HG02885 (cell line): ENCODE results near the gene SNCG.
"Not testable (repeated sequence)": the region's sequence is repeated elsewhere in the genome, so short reads cannot be mapped to it uniquely, and the experiment has no call there.

Experiments used
- ATAC-seq: cut with Tn5 transposase; IDR thresholded peaks from one replicate; pipeline ENCODE4 v1.9.1; 2021; ENCODE audit warnings: mild to moderate bottlenecking; ENCODE audit not compliant: unreplicated experiment, poor library complexity

SNCG gene

DNA sequence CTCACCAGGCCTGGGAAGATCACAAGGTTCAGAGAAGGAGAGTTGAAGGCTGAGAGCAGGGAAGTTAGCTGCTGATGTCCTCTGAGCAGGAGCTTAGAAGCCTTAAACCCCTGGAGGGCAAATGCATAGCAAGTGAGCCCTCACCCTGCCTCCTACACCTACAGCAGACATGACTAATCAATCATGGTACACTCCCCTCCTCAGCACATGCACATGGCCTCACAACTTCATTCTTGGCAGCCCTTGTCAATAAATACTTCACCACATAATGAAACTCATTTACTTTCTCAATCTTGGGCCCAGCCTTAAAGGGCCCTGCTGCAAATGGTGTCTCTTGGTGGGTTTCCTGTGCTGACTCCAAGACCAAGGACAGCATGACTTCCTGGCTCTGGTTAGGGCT is 13.9 kb upstream of the SNCG start:
- ATAC-seq, result no peak

DNA sequence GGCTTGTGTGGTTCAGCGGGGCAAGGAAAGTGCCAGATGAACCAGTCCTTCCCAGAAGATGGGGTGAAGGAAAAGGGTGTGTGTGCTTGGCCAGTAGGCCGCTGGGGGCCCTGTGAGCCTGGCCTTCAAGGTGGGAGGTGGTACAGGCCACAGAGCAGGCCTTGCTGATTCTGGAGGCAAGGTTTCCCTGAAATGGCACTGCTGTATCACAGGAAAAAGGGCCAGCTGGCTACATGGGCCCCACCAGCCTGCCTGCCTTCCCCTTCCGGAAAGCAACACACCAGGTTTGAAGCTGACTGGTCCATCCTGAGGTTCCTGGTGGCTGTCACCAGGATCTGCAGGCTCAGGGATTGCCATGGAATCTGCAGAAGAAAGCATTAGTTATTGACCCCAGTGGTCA is 13.5 kb upstream of the SNCG start:
- ATAC-seq, result no peak

GRCh38 chr10:86945361-86946212 is 12.8 kb upstream of the SNCG start:
- ATAC-seq, result no peak

DNA sequence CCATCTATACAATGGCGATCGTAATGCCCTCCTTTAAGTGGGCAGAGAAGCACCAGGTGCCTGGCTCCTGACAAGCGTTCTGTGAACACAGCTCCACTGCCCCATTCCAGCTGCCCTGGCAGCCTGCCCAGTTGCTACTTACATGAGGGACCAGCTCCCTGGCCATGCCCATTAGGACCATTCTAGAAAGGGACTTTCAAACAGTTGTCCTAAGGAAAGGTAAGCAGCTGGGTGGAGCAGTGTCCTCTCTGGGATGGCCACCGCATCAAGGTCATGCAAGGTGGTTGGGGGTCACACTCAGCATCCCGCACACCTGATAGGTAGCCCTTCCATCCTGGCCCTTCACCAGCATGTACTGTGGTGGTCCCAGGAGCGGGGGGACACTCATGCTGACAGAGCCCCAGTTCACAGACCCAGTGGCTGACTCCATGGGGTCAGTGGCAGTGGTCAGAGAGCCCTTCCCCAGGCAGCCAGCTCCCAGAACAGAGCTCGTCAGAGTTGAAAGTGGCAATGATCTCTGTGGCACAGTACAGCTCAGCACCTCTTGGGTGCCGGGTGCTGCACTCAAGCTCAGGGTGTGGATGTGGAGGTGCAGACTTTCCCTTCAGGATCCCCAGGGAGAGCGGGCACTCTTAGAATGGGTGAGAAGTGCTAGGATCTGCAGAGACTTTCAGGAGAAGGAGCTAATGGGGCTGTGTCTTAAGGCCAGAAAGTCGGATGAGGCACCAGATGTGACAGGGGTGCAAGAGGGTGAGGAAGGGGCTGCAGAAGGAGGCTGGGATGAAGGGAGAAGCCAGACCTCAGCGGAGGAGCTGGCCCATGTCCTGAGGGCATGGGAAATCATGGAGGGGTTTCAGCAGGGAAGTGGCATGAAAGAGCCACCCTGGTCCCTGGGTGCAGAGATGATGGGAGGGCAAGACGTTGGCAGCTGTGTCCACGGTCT is 11.9 kb upstream of the SNCG start:
- no peak for ATAC-seq

DNA sequence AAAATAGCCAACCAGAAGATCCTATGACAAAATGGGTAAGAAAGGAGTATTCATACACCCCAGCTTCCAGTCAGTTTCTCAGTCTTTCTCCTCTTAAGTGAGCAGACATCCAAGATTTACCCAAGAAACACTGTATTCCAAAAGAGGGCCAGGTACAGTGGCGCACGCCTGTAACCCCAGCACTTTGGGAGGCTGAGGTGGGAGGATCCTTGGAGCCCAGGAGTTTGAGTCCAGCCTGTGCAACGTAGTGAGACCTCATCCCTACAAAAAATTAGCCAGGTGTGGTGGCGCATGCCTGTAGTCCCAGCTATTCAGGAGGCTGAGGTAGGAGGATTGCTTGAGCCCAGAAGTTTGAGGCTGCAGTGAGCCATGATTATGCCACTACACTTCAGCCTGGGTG is 10.6 kb upstream of the SNCG start:
- not testable (repeated sequence) for ATAC-seq

DNA sequence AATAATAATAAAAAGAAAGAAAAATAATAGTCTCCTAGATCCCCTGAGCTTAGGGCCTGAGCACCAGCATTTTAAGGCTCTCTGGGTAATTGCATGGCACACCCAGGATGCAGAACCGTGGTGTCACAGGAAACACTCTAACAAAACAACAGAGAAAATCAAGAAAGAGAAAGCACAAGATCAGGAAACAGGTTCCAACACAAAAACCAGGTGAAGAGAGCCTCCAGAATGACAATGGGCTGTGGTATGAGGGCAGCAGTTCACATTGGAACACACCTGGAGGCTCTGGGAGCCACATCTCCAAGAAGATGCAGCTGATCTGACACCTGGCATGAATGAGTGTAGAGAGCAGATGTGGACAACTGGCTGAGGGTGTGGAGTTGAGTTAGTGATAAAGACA is 8.1 kb upstream of the SNCG start:
- ATAC-seq, result no peak

DNA sequence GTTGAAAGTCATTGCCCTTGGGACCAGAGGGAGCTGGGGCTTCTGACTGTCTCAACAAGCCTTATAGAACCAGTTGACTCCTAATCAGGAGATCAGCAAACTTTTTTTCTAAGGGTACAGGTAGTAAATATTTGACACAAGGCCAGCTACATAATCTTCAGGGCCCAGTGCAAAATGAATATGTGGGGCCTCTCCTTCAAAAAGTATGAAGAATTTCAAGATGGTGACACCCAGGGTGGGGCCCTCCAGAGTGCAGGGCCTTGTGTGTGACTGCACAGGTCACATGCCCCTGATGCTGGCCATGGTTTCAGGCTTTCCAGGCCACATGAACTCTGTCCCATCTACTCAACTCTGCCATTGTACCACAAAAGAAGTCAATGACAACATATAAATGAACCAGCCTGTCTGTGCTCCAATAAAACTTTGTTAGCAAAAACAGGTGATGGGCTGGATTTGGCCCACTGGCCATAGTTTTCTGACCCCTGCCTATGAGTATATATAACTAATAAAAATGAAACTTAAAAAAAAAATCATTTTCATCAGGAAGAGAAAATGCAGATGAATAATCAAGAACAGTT is 7.1 kb upstream of the SNCG start:
- ATAC-seq, result no peak

DNA sequence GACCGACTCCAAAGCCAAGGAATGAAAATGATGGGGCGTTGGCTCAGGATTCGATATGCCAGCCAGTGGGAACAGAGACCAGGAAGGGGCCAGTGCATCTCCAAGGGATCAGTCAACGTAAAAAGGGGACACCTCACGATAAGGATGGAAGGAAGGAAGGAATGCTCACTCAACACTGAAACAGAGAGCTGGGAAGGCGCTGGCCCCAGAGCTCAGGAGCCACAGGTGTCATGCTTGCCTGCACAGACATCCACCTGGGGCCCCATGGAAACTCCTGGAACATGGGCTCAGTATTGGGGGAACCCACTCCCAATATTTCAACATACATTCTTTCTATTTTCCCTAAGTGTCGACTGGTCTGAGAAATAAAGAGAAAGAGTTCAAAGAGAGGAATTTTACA is 6.3 kb upstream of the SNCG start:
- ATAC-seq, result no peak

DNA sequence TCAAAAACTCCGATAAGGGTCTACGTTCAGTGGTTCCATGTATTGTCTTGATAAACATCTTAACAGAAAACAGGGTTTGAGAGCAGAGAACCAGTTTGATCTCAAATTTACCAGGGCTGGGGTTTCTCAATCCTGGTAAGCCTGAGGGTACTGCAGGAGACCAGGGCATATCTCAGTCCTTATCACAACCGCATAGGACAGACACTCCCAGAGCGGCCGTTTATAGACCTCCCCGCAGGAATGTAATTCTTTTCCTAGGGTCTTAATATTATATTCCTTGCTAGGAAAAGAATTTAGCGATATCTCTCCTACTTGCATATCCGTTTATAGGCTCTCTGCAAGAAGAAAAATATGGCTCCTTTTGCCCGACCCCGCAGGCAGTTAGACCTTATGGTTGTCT is 5.7 kb upstream of the SNCG start:
- ATAC-seq, result not testable (repeated sequence)

- ATAC-seq, result no peak
Observed at GRCh38 chr10:86953747-86954680, 4.4 kb upstream of the SNCG start.

- ATAC-seq, result no peak
Observed at GRCh38 chr10:86954681-86955500, 3.5 kb upstream of the SNCG start.

- no peak for ATAC-seq
Observed at GRCh38 chr10:86955501-86956194, 2.8 kb upstream of the SNCG start.

- ATAC-seq, result no peak
Observed at GRCh38 chr10:86956195-86956847, 2.1 kb upstream of the SNCG start.

GRCh38 chr10:86956848-86957448 is 1.5 kb upstream of the SNCG start:
- ATAC-seq, result no peak

DNA sequence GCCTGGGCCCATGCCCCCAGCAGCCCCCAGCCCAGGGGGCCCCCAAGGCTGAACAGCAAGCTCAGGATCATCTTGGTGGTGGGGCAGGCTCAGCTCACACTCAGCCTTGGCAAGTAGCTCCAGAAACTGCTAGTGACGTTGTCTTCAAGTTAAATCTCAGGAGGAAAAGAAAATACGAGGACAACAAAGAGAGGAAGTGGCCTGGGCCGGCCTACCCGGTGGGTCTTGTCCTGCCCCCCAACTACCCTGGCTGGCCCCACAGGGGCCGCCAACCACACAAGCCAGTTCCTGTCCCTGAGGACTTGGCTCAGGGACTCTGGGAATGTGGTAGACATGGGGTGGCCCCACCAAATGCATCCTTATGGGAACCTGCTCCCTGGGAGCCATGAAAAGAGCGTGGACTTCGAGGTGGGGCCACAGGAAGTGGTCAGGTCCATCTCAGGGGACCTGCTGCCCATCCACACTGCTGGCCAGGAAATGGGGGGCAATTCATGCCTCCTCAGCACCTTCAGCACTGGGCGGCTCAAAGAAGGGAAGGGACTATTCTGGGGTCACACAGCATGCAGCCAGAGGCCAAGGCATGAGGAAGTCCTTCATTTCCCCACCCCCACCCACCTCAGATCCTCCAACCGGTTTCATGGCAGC is 806 bp upstream of the SNCG start, which contains the start of gene MMRN2:
TSS of gene MMRN2 (minus strand) at position 145 of the 645 bp plus-strand sequence. CDS start at position 71, 74 bp downstream.
- no peak for ATAC-seq

DNA sequence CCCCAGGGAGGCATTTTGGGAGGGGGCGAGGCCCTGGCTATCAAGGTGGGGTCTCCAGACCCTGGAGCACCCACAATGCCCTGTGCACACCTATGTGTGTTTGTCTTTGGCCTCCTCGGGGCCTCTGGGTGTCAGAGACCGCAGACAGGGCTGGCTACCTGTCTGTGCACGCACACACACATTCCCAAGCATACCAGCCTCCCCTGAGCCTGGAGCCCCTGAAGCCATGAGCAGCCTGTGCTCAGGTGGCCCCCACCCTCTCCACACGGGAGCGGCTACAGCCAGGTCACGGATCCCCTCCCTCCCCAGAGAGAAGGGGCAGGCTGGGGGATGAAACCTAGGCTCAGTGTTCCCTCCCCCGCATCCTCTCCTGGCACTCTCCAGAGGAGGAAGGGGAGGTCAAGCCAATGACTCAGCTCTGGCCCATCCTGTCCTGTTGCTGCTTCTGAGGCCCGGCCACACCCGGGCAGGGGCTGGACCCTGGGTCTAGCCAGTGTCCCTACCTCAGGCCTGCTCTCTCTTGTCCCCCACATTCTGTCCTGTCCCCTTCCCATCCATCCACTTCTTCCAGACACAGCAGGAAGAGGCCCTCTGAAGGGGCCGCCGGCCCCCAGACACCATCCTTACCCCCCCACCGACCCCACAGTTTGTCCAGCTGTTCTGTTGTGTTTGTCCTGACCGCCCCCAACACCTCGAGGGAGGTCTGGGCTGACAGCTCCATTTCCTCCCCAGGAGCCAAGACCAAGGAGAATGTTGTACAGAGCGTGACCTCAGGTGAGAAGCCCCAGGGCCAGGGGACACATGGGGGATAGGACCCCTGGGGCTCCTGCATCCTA is 720 bp downstream of the SNCG start:
- ATAC-seq, result no peak
